Body of pancreas (tissue), 4 donors: ENCODE data around the gene PPTC7.
A peak's percentile ranks its signal among the peaks of the same experiment; 100 is the strongest.

Source experiments
- POLR2A ChIP-seq, 3 donors: fragments of 450-650 bp; IDR thresholded peaks; one replicate each; pipeline ENCODE4 v1.6.1; 2016; ENCODE audit warnings: antibody characterized with exemption in 3 of 3, mild to moderate bottlenecking in 2 of 3
- TF ChIP-seq, protein P1 (sequence below), 7 experiments: fragments of 450-650 bp in 4 of 7; fragments of 200-600 bp in 3 of 7; sonication (generic) in 3 of 7; IDR thresholded peaks; one replicate each; pipeline ENCODE4 v1.5.1; 2016 to 2019; ENCODE audit warnings: antibody characterized with exemption in 7 of 7

DNA sequence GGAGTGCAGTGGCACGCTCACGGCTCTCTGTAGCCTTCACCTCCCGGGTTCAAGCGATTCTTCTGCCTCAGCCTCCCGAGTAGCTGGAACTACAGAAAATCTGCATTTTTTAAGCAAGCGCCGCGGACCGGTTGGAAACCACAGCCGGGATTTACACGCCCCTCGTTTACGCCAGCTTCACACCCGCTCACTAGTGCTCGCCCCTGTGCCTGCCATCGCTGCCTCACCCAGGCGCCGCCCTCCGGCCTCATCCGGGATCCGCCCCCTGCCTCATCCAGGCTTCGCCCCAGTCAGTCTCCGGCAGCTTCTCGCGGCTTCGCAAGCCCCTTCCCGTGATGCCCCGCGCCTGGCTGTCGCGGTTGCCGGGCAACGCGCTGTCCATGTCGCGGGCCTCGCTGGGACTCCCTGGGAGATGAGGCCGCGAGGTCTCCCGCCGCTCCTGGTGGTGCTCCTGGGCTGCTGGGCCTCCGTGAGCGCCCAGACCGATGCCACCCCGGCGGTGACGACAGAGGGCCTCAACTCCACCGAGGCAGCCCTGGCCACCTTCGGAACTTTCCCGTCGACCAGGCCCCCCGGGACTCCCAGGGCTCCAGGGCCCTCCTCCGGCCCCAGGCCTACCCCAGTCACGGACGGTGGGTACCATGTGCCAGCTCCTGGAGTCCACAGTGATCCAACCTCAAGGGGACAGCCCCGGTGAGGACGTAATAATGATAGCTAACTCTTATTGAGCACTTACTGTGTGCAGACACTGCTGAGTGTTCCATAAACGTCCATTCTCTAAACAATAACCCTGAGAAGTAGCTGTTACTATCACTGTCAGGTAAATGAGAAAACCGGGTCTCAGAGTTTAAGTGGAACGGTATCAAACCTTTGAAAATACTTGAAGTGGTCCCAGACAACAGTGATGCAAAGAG is 30.9 kb upstream of the PPTC7 start, which contains the start of gene TCTN1:
- TF ChIP-seq, protein P1, sequence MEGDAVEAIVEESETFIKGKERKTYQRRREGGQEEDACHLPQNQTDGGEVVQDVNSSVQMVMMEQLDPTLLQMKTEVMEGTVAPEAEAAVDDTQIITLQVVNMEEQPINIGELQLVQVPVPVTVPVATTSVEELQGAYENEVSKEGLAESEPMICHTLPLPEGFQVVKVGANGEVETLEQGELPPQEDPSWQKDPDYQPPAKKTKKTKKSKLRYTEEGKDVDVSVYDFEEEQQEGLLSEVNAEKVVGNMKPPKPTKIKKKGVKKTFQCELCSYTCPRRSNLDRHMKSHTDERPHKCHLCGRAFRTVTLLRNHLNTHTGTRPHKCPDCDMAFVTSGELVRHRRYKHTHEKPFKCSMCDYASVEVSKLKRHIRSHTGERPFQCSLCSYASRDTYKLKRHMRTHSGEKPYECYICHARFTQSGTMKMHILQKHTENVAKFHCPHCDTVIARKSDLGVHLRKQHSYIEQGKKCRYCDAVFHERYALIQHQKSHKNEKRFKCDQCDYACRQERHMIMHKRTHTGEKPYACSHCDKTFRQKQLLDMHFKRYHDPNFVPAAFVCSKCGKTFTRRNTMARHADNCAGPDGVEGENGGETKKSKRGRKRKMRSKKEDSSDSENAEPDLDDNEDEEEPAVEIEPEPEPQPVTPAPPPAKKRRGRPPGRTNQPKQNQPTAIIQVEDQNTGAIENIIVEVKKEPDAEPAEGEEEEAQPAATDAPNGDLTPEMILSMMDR (IDR thresholded peaks at IDR 0.05): peak in 2 of 7 experiments; percentile 7 to 34
- TF ChIP-seq POLR2A (IDR thresholded peaks at IDR 0.05): peak in 2 of 3 donors; percentile 58 to 60
